Germinal center (tissue), 1 donor: Measurements from ENCODE around the gene GRID2.
"Not testable (repeated sequence)": the region's sequence is repeated elsewhere in the genome, so short reads cannot be mapped to it uniquely, and the experiment has no call there.

ENCODE experiments used
- DNase-seq: peaks from one replicate; pipeline ENCODE4 v3.0.0; 2012; ENCODE audit warnings: mixed read lengths, low spot score

The GRID2 gene

GRCh38 chr4:92305148-92305877 is 1.5 kb downstream of the GRID2 start:
- DNase-seq: no peak

GRCh38 chr4:92305878-92306520 is 2.2 kb downstream of the GRID2 start:
- no peak for DNase-seq

- DNase-seq: no peak
Measured at GRCh38 chr4:92307181-92307580, 3.4 kb downstream of the GRID2 start.

- DNase-seq: no peak
Measured at GRCh38 chr4:92307866-92308265, 4.1 kb downstream of the GRID2 start.

GRCh38 chr4:92317047-92317446 is 13.3 kb downstream of the GRID2 start:
- DNase-seq: no peak

- DNase-seq: no peak
Measured at GRCh38 chr4:92328095-92328494, 24.3 kb downstream of the GRID2 start.

GRCh38 chr4:92333016-92333415 is 29.2 kb downstream of the GRID2 start:
- DNase-seq: no peak

- DNase-seq: no peak
Measured at GRCh38 chr4:92334716-92335350, 31.1 kb downstream of the GRID2 start.

- no peak for DNase-seq
Measured at GRCh38 chr4:92339676-92340075, 35.9 kb downstream of the GRID2 start.

GRCh38 chr4:92344216-92344615 is 40.5 kb downstream of the GRID2 start:
- DNase-seq: no peak

GRCh38 chr4:92346289-92346688 is 42.5 kb downstream of the GRID2 start:
- no peak for DNase-seq

- no peak for DNase-seq
Measured at GRCh38 chr4:92357966-92358365, 54.2 kb downstream of the GRID2 start.

GRCh38 chr4:92359491-92359890 is 55.7 kb downstream of the GRID2 start:
- DNase-seq: no peak

- DNase-seq: no peak
Measured at GRCh38 chr4:92362028-92362427, 58.3 kb downstream of the GRID2 start.

- no peak for DNase-seq
Measured at GRCh38 chr4:92368653-92369052, 64.9 kb downstream of the GRID2 start.

- no peak for DNase-seq
Measured at GRCh38 chr4:92381616-92382015, 77.8 kb downstream of the GRID2 start.

- DNase-seq: no peak
Measured at GRCh38 chr4:92382128-92382527, 78.4 kb downstream of the GRID2 start.

- DNase-seq: no peak
Measured at GRCh38 chr4:92387459-92388069, 83.8 kb downstream of the GRID2 start.

GRCh38 chr4:92399032-92399431 is 95.3 kb downstream of the GRID2 start:
- DNase-seq: no peak

GRCh38 chr4:92403525-92403924 is 99.8 kb downstream of the GRID2 start:
- not testable (repeated sequence) for DNase-seq

GRCh38 chr4:92406488-92406887 is 102.7 kb downstream of the GRID2 start:
- DNase-seq: no peak

- no peak for DNase-seq
Measured at GRCh38 chr4:92421920-92422319, 118.2 kb downstream of the GRID2 start.

- no peak for DNase-seq
Measured at GRCh38 chr4:92433272-92433758, 129.5 kb downstream of the GRID2 start.
